Neural progenitor cell (in vitro differentiated cells): Measurements from ENCODE around the gene CREG1.

Experiments used
- CTCF ChIP-seq: fragments of 200-600 bp; sonication (generic); IDR thresholded peaks from 2 replicates; pipeline ENCODE4 v1.5.1; 2017; ENCODE audit warnings: antibody characterized with exemption, mild to moderate bottlenecking
- EZH2 ChIP-seq: fragments of 200-600 bp; sonication (generic); IDR thresholded peaks from 2 replicates; pipeline ENCODE4 v1.6.1; 2017; ENCODE audit warnings: antibody characterized with exemption, mild to moderate bottlenecking, moderate library complexity

DNA sequence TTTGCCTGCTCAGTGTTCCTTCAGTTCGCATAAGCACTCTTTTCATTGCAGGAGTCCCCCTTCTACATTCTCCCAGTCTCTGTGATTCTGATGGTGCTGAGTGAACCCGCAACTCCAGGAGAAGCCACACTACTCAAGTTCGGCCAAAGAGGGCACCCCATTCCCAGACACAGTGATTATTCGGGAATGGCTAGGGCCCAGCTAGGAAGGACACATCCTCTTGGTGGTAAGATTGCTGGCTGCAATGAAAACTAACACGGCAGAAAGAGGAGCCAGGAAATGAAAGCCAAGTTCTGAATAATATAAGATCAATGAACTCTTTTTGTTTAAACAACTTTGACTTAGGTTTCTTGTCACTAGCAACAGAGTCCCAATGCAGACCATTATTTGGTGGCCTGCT is 14.9 kb downstream of the CREG1 start:
- TF ChIP-seq CTCF (peak; percentile 36), EZH2 (no peak)
